PC-3 (cell line): ENCODE measurements around the gene AGAP1.

Source experiments
- EZH2 ChIP-seq: fragments of 300-600 bp; sonication (generic); IDR thresholded peaks from one replicate; pipeline ENCODE4 v1.6.1; 2017; ENCODE audit warnings: antibody characterized with exemption, mild to moderate bottlenecking, low read length; ENCODE audit not compliant: unreplicated experiment
- TF ChIP-seq, protein P1 (sequence below): fragments of 300-600 bp; sonication (generic); conservative IDR thresholded peaks from 2 replicates; pipeline ENCODE4 v1.5.1; 2017; ENCODE audit warnings: antibody characterized with exemption, low read depth, mild to moderate bottlenecking, low read length

DNA sequence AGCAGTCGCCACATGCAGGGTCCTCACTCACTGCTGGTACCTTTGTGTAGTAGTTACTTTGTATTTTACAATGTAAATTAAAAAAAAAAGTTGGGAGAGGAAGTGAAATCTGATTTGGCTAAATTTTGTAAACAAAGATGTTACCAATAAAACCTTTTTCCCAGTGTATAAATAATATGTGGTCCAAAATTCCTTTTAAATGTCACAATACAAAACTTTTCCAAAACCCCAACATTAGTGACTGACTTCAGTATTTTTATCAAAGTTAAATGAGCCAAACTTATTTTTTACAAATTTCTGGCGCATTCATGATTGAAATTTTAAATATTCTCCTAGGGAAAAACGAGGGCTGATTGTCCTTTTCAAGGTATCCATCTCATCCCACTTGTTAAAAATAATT is 239.9 kb downstream of the AGAP1 start:
- TF ChIP-seq, protein P1, sequence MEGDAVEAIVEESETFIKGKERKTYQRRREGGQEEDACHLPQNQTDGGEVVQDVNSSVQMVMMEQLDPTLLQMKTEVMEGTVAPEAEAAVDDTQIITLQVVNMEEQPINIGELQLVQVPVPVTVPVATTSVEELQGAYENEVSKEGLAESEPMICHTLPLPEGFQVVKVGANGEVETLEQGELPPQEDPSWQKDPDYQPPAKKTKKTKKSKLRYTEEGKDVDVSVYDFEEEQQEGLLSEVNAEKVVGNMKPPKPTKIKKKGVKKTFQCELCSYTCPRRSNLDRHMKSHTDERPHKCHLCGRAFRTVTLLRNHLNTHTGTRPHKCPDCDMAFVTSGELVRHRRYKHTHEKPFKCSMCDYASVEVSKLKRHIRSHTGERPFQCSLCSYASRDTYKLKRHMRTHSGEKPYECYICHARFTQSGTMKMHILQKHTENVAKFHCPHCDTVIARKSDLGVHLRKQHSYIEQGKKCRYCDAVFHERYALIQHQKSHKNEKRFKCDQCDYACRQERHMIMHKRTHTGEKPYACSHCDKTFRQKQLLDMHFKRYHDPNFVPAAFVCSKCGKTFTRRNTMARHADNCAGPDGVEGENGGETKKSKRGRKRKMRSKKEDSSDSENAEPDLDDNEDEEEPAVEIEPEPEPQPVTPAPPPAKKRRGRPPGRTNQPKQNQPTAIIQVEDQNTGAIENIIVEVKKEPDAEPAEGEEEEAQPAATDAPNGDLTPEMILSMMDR = no peak
- TF ChIP-seq EZH2 = no peak
